HG03045 (cell line): ENCODE data around the gene POLR2J3.
"Not testable (repeated sequence)": the region's sequence is repeated elsewhere in the genome, so short reads cannot be mapped to it uniquely, and the experiment has no call there.

Experiments
- ATAC-seq: cut with Tn5 transposase; IDR thresholded peaks from one replicate; pipeline ENCODE4 v1.9.1; 2021; ENCODE audit warnings: mild to moderate bottlenecking, moderate library complexity; ENCODE audit not compliant: unreplicated experiment

The POLR2J3 gene

GRCh38 chr7:102583495-102583894 lies 11.1 kb upstream of the POLR2J3 start:
- not testable (repeated sequence) for ATAC-seq

- not testable (repeated sequence) for ATAC-seq
Measured at GRCh38 chr7:102581722-102582121, 9.3 kb upstream of the POLR2J3 start.

GRCh38 chr7:102578486-102578885 lies 6.1 kb upstream of the POLR2J3 start:
- ATAC-seq = not testable (repeated sequence)

DNA sequence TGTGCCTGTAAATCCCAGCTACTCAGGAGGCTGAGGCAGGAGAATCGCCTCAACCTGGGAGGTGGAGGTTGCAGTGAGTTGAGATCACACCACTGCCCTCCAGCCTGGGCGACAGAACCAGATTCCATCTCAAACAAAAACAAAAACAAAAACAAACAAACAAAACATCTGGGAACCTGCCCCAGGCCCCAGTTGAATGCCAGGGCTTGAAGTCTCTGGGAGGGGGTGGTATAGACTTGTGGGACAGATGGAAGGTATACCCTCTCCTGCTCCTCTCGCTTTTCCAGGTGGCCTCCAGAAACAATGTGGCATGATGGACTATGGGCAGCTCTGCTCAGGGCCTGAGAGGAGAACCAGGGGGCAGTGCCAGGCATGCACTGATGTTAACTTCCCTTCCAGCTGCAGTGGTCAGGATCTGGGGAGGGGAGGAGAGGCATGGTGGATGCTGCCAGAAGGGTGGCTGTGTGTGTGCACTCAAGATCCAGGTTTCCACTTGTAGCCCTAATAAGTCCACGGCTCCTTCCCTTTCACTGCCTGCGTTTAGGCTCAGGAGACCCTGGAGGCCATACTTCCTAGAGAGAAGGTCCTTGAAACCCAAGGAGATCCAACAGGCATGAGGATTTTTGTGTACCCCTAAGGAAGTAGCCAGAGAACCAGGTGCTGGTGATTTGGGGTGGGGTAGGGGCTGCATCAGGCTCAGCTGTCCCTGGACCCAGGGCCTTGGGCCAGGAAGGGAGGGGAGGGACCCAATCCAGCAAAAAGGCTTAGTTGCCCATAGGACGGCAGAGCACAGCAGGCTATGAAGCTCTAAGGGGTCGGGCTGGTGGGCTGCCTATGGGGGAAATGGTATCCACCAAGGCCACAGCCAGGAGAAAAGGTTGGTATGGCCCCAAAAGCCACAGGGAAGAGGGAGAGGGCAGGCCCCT lies 5.2 kb upstream of the POLR2J3 start:
- ATAC-seq = not testable (repeated sequence)

DNA sequence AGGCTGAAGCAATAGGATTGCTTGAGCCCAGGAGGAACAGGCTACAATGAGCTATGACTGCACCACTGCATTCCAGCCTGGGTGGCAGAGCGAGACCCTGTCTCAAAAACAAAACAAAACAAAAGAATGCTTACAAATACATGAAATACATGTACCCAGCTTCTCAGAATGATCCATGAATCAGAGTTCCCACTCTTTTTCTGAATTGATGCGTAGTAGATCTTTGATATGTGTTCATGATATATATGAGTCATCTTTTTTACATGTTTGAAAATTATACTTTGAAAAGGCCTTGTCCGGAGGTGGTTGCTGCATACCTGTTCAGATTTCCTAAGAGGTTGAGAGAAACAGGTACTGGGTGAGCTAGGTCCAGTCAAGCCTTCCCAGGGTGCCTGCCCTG lies 4.0 kb upstream of the POLR2J3 start:
- ATAC-seq = not testable (repeated sequence)

DNA sequence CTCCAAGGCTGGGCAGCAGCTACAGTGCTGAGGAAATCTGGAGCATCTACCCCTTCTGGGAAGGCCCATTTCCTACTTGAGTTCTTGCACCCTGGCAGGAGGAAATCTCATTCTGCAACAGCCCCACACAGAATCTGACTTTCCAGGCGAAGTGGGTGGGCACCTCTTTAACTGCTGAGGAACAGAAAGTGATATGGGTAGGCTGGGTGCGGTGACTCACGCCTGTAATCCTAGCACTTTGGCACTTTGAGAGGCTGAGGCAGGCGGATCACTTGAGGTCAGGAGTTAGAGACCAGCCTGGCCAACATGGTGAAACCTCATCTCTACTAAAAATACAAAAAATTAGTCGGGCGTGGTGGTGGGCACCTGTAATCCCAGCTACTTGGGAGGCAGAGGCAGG lies 2.2 kb upstream of the POLR2J3 start:
- not testable (repeated sequence) for ATAC-seq

GRCh38 chr7:102568620-102569019 lies 3.8 kb downstream of the POLR2J3 start:
- ATAC-seq = not testable (repeated sequence)

GRCh38 chr7:102550808-102551422 lies 21.5 kb downstream of the POLR2J3 start, which contains the start of gene SPDYE2:
TSS of gene SPDYE2 (plus strand) at chr7:102551226. CDS start at chr7:102553256, 2,030 bp downstream.
- ATAC-seq = not testable (repeated sequence)

DNA sequence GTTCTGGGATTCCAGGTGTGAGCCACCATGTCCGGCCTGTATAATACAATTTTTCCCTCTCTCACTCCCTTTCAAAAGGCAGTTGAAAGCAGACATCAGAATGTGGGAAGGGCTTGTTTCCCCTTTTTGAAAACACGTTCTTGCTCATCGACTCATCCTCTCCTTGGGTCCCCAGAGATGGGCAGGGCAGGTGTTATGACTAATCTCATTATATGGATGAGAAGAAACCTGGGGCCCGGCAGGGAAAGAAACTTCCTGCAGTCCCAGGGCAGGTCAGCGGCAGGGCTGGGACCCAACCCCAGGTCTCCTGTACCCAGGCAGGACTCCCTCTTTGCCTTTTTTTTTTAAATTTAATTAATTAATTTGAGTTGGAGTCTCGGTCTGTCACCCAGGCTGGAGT lies 26.0 kb downstream of the POLR2J3 start:
- ATAC-seq = peak; percentile 65

- ATAC-seq = not testable (repeated sequence)
Measured at GRCh38 chr7:102545288-102545687, 27.1 kb downstream of the POLR2J3 start.

DNA sequence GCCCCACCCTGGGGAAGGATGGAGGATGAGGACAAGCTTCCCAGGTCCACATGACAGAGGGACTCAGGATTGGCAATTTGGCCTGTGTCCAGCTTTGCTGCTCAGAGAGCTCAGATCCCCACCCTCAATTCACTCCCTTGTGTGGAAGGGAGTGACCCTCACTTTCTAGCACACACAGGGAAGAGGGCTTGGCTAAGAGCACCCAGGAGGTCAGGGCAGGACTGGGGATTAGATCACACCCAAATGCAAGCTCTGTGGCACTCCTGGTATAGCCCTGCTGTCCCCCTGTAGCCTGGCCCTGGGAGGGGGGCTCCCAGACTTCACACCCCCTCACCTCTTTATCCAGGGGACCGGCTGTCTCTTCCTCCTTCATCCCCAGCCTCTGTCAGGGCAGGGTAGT lies 28.0 kb downstream of the POLR2J3 start:
- ATAC-seq = not testable (repeated sequence)

DNA sequence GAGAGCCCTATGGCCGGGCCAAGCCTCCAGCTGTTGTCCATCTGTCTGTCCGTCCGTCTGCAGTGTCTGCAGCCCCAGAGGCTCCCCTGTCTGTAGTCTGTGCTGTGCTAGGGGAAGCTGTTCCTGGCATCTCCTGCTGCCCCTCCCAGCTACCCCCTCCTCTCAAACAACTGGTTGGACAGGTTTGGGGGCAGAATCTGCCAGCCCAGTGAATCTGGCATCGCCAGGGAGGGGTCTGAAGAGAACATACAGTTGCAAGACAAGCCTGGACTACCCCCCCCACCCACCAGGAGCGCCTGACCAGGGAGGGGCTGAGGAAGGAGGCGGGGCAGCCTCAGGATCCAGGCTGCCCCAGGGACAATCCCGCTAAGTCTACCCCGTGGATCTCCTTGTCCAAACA lies 28.8 kb downstream of the POLR2J3 start, which contains the start of gene UPK3BL2:
Gene UPK3BL2, minus strand, starts transcription at position 101 of the 400 bp plus-strand sequence. Its CDS starts 60 bp downstream, at position 41.
- not testable (repeated sequence) for ATAC-seq

GRCh38 chr7:102542771-102543170 lies 29.6 kb downstream of the POLR2J3 start:
- not testable (repeated sequence) for ATAC-seq

- ATAC-seq = not testable (repeated sequence)
Measured at GRCh38 chr7:102542083-102542482, 30.3 kb downstream of the POLR2J3 start.

- not testable (repeated sequence) for ATAC-seq
Measured at GRCh38 chr7:102540604-102541003, 31.8 kb downstream of the POLR2J3 start.

DNA sequence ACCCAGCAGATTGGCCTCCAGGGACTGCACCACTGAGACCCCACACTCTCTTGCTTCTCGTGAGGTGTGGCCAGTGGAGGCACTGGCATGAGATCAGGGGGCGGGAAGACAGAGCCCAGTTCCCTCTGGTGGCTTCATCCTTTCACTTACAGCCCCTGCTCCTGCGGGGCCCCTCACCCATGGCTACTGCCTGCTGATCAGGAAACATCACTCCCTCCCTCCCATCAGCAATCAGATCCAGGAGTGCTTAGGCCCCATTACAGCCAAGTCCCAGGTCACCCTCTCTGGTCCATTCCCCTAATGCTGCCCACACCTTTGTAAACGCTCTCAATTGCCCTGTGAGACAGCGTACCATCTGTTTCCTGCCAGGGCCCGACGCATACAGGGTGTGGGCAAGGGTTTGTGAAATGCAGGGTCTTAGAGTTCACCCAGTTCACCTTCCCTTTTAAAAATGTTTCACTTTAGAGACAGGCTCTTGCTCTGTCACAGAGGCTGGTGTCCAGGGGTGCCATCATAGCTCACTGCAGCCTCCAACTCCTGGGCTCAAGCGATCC lies 37.2 kb downstream of the POLR2J3 start:
- ATAC-seq = not testable (repeated sequence)

DNA sequence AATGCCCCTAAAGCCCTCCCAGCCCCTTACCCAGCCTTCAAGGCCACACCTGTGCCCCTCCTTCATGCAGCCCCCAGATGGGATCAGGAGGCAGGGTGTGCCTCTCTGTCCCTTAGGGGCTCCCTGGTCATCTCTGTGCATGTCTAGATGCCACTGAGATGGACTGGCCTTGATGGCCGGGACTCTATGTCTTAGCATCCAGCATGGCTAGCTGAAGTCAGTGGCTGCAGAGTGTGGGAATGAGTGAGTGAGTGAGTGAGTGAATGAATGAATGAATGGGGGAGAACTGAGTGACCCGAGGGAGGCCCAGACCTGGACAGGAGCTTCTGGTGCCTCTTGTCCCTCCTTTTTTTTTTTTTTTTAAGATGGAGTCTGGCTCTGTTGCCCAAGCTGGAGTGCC lies 40.3 kb downstream of the POLR2J3 start:
- not testable (repeated sequence) for ATAC-seq

DNA sequence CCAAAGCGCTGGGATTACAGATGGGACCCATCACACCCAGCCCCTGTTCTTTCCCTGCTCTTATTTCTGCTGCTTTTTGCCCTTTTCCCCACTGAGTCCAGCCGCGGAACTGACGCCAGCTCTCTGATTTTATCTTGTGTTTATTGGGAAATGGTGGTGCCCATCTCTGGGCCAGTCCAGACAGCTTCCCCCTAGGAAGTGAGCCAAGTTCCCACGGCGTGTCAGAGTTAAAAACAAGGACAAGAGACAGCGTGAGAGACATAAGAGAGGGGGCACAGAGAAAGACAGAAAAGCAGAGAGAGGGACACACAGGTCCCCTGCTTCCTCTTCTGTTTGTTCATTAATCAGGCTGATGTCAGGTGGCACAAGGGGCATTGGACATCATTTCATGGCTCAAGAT lies 40.8 kb downstream of the POLR2J3 start:
- ATAC-seq = not testable (repeated sequence)

DNA sequence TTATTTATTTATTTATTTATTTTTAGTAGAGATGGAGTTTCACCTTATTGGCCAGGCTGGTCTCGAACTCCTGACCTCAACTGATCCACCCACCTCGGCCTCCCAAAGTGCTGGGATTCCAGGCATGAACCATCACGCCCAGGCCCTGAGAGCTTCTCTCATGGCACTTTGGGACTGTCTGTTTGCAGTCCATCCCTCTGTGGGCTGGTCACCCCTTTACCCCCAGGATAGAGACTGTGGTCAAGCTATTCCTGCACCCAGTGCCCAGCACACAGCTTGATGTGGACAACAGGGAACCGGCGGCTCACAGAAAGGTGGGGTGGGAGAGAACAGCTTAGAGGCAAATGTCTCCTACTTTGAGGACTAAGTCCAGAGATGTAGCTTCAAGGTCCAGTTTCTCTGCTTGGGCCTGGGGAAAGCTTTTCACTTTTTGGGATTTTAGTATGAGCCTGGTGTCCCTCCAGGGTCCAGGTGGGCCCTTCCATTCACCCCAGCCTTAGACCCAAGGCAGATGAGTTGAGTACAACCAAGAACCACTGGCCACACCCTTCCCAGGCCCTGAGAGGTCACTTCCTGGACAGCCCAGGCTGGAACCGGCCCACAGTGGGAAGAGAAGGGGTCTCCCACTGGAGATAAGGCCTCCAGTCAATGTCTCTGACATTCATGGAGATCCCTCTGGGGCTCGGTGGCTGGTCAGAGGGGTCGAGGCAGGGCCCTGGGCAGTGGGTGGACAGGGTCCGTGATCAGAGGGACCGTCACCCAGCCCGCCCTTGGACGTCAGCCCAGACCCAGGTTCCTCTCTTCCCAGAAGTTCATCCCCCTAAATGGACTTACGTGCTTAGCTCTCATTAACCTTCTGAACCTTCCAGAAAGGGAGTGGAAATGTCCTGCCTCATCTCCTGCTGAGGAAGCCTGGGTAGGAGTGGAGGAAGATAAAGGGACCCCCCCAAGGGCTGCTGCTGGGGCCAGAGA lies 44.3 kb downstream of the POLR2J3 start:
- not testable (repeated sequence) for ATAC-seq

- not testable (repeated sequence) for ATAC-seq
Measured at GRCh38 chr7:102527182-102527581, 45.2 kb downstream of the POLR2J3 start.
